ENCODE data around the gene CES5A.
"Not testable (repeated sequence)": the region's sequence is repeated elsewhere in the genome, so short reads cannot be mapped to it uniquely, and the experiment has no call there.

Gene CES5A, protein sequence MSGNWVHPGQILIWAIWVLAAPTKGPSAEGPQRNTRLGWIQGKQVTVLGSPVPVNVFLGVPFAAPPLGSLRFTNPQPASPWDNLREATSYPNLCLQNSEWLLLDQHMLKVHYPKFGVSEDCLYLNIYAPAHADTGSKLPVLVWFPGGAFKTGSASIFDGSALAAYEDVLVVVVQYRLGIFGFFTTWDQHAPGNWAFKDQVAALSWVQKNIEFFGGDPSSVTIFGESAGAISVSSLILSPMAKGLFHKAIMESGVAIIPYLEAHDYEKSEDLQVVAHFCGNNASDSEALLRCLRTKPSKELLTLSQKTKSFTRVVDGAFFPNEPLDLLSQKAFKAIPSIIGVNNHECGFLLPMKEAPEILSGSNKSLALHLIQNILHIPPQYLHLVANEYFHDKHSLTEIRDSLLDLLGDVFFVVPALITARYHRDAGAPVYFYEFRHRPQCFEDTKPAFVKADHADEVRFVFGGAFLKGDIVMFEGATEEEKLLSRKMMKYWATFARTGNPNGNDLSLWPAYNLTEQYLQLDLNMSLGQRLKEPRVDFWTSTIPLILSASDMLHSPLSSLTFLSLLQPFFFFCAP

DNA sequence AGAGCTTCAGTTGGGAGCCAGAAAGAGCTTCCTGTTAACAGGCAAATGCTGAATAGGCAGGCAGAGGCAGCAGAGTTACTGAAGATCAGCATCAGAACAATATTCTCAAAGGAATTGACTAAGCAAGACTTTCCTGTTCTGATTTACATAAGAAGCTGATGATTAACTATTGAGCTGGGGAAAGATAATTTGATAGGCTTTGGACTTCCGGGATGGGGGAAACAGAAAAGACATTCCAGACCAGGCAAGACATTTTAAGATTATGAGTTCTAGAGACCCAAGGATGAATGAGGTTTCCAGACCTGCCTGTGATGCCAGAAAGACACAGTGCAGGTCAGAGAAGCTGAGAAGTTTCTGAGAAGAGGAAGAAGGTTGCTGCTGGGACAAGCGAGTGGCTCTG, at the start of gene CES5A:
Gene CES5A (minus strand): TSS at position 101 of the 400 bp plus-strand sequence. CDS start 152 bp downstream, outside the sequence.
- no peak for DNase-seq

DNA sequence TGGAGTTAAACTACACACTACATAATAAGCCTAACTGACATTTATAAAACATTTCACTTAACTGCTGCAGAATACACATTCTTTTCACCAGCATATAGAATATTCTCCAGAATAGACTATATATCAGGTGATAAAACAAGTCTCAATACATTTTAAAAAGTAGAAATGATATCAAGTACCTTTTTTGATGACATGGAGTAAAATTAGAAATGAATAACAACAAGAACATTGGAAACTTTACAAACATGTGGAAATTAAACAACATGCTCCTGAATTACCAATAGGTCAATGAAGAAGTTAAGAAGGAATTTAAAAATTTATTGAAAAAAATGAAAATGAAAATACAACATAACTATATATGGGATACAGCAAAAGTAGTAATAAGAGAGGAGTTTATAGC, 47.5 kb upstream of the CES5A start:
- no peak for DNase-seq

DNA sequence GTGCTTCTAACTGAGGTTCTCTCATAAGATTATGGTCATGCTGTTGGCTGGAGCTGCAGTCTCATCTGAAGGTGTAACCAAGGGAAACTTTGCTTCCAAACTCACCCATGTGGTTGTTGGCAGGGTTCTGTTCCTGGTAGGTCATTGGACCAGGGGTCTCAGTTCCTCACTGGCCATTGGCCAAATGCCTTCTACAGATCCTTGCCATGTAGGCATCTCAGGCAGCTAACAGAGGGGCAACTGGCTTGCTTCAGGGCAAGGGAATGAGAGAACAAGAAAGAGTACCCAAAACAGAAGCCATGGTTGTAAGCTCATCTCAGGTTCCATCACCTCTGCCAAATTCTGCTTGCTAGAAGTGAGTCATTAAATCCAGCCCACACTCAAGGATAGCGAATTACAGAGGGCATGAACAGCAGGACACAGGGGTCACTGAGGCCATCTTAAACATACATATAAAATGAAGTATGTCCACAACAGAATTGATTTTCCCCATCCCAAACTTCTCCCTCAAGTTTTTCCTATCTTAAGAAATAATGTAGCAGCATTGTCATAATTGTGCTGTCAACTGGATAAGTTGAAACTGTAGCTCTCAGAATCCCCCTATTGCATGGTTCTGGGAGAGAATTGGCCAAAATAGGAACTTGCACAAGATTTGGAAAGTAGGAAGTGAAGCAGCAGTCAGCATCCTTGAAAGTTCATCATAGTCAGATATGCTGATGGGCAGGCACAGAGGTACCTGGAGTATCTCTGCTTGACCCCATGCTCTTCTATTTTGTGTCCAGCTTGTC, 42.4 kb upstream of the CES5A start:
- no peak for DNase-seq

DNA sequence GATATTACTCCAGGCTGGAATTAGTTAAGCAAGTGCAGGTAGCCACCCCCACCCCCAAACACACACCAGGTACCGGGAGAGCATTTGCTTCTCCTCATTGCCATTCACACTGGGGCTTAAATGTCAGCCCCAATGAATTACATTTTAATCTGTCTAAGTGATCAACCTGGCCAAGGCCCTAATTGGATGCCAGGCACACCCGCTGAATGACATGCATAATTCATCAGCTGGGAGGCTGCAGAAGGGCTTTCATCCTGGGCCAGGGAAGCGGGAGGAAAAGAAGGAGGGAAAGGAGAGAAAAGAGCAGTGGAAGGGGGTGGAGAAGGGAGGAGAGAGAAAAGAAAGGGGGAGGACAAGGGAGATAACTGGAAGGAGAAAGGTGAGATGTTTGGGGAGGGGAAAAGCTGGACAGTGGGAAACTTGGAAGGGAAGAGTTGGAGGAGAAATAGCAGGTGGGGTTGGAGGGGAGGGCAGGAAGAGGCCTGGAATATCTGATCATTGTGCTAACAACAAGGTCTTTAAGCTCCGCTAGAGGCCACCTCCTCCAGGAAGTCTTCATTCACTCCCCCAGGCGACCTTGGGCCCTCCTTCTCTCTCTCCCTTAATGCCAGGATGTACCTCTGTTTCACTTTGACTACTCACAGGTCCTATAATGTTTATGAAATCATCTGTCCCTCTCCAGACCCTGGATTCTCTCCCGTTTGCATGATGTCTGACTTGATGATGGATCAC, 40.1 kb upstream of the CES5A start:
- no peak for DNase-seq

DNA sequence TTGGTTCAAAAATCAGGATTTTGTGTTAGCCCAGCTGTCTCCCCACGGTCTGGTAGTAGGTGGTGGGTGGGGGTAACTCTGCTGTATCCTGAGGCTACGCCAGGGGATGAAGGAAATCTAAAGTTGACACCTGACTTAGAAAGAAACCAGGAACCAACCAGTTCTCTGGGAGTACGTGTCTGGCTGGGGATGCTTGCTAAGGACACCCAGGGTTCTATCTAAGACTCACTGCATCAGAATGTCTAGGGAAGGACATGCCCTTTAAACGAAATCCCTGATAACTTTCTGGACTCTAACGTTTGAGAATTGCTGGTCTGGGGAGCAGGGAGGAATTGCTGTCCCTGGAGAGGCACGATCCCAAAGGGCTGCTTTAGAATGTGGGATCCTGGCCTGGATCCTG, 39.2 kb upstream of the CES5A start:
- no peak for DNase-seq

DNA sequence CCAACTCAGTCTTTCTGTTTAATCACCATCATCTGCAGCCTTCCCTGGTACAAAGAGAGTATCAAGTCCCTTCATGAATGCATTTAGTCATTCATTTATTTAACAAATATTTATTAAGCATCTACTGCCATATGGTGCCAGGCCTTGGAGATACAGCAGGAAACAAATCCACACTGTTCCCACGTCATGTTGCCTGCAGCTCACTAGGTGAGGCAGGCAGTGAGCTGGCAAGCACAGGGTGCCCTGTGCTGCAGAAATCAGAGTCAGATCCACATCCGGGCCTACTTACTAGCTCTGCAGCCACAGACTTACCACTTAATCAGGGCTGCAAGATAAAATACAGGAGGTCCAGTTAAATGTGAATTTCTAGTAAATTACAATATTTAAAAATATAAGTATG, 38.5 kb upstream of the CES5A start:
- no peak for DNase-seq

DNA sequence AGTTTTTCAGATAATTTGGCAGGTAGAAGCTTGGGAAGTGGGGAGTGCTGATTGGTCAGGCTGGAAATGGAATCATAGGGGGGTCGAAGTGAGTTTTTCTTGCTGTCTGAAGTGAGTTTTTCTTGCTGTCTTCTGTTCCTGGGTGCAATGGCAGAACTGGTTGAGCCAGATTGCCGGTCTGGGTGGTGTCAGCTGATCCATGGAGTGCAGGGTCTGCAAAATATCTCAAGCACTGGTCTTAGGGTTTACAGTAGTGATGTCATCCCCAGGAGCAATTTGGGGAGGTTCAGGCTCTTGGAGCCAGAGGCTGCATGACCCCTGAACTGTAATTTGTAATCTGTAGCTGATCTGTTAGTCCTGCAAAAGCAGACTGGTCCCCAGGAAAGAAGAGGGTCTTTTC, 37.9 kb upstream of the CES5A start:
- DNase-seq, result not testable (repeated sequence)

DNA sequence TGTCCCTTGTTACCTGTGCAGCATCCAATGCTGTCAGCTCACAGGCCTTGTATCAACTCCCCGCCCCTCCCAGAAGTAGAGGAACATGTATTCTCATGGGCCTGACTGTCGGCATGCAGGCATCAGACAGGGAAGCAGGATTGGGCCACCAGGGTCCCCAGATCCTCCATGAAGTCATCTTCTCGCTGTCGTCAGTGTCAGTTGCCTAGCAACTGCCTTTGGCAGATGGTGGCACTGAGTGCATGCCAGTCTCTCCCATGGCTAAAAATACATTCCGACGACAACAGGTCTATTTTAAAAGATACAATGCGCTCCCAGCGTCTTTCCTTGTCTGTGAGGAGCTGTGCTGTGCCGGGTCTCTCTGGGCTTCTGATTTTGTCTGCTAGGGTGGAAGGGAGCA, 36.8 kb upstream of the CES5A start:
- DNase-seq, result no peak

DNA sequence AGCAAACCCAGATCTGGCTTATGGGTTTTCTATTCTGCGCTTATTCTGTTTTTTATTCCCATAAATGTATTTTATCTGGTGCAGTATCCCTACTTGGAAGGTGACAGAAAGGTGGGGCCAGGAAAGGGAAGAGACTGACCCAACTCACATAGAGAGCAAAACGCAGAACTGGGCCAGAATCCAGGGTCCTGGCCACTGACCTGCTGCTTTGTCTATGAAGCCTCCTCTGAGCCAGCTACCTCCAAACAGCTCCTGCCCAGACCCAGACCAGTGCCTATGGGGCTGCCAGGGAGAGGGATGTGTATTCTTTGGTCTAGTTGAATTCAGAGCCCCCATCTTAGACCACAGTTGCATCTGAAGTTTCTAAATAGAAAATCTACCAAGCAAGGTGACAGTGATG, 36.4 kb upstream of the CES5A start:
- DNase-seq, result no peak

DNA sequence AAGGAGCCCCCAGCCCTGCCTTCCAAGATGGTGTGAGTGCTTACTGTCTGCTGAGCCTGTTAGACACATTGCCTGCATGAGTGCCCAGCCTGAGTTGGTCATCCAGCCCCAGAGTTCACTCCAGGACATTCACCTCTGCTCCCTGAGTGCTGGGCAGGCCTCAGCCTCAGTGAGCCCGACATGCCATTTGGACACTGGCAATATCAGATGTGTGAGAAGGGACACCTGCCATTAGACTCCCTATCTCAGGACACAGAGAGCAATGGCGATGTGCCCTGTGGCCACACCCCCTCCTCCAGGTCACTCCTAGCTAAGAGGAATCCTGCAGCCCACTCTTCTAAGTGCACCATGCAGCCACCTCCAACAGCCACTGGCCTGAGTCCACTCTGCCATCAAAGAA, 34.7 kb upstream of the CES5A start:
- no peak for DNase-seq

DNA sequence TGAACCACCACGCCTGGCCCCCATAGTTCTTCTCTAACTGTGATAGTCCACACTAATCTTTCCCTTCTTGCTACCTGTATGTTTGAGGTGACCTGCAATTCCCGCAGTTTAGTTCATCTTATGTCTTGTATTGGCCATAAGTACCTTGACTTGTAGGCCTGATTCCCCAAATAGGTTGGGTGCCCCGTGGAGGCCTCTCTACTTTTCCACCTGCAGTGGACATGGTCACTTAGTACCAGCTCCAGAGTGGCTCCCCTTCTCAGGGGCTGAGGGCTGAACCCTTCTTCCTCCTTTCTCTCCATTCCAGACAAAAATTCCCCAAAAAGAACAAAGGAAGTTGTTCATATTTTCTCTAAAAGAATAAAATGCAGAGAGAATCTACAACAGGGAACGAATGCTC, 33.5 kb upstream of the CES5A start:
- no peak for DNase-seq

DNA sequence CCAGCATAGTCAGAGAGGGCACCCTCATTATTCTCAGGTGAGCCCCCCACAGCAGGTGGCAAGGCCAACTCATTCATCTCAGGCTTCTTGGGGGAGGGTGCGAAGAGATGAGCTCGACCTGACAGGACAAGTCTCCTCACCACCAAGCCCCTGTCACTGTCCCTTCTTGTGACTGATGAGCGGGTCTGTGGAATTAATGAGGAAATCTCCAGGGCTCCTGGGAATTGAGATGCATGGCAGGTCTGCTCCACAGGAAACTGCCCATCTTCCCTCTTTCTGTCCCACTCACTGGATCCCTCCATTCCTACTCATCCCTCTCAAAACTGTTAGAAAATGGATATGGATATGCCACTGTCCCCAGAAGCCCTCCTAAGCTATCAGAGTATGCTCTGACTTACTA, 32.5 kb upstream of the CES5A start:
- no peak for DNase-seq

DNA sequence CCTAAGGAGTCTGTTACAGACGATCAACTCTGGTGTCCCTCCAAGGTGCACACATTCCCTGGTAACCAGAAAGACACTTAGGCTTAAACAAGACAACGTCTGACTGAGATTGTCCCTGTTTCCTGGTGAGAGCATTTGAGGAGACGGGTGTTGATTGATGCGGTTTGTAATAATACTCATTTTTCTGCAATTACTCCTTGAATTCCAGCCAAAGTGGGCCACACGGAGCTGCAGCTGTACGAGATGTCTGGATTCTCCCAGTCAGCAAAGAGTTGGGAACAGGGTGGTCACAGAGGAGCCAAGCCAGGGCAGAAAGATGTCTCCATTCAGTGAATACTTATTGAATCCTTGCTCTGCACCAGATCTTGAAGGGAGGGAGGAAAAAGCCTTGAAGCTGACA, 30.9 kb upstream of the CES5A start:
- DNase-seq, result no peak

DNA sequence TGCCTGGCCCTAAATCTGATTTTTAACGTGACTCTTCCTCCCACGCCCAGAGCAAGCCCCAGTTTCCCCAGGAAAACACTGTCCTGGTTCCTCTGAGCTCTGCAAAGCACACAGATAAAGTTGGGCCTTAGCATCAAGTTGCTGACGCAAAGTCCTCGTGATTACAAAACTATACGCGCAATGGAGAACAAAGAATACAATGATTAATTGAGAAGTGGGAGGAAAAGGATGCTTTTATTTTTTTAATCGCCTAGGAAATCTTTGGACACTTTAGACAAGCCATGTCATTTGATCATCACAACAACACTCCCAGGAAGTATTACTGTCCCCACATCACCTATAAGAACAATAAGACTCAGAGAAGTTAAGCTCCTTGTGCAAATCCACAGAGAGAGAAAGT, 30.5 kb upstream of the CES5A start:
- no peak for DNase-seq

DNA sequence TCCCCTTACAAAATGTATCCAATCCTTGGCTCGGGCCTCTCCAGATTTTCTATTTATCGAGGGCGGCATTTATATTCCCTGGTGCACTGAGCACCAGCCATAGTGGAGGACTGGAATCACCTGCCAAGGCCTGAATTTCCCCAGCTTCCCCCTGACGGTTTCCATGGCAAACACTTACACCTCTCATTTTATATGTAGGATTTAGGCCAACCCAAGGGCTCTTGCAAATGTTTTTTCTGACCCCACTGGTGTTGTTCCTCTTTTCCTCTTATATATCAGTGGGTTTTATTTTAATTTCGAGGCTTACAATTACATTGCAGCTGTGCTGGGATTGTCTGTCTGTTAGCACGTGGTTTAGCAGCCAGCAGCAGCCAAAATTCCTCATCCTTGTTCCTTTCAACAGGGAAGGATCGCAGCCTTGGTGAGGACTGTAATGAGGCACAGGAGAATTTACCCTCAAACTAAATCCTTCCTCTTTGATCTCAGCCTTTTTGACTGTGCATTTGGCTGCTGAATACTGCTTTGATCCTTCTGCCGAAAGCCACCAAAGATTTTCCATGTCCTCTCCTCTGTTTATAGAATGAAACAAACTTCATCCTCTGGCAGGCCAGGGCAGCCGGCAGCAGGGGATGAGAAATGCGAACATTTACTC, 26.5 kb upstream of the CES5A start:
- DNase-seq, result no peak

DNA sequence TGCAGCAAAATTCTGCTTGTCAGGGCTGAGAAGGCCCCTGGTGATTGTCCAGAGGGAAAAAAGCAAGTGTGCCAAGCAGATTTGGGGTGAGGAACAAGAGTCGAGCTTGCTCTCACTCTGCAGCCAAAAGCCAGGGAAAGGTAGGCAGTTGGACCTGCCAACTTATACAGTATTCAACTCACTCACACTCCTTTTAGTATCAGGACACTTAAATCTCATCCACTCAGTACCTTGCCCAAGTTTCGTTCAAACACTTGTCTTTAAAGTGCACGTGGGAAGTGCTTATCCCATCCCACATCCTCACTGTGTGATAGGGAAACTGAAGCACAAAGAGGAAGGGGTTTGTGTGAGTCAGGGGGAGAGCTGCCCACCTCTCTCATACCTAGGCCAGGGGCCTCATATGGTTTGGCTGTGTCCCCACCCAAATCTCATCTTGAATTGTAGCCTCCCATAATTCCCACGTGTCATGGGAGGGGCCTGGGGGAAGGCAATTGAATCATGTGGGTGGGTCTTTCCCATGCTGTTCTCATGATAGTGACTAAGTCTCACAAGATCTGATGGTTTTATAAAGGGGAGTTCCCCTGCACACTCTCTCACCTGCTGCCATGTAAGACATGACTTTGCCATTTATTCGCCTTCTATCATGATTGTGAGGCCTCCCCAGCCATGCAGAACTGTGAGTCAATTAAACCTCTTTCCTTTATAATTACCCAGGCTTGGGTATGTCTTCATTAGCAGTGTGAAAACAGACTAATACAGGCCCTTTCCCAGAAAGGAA, 25.6 kb upstream of the CES5A start:
- no peak for DNase-seq

DNA sequence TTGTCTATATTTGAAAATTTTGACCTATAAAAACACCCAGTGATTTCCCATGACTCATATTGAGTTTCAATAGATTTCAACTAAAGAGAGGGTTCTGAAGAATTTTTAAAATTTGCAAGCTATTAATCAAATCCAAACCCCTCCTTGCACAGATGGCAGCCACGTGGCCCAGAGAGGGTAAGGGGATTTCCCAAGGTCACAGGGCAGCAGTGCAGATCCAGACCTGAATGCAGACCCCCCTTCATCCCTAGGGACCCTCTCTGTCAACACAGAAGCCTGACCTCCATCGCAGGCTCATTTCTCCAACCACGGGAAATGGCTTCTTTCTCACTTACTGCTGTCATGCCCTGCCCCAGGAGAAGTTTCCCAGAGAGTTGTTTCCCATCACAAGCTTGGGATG, 24.7 kb upstream of the CES5A start:
- DNase-seq, result no peak

DNA sequence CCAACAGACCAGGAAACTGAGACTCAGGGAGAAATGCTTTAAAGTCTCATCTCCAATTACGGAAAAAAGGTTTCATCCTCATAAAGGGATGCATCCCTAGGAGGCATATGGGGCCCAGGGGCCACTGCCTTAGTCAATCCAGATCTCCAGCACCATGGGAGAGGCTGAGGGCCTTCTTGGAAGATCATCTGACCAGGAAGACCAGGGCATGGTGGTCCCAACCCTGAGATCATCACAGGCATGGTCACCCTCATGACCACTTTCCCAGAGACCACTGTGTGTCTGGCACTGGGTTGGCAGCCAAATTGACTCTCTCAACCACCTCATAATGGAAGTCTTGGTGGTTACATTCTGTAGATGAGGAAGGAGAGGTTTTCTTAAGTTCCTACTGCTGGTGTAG, 23.4 kb upstream of the CES5A start:
- DNase-seq, result no peak

DNA sequence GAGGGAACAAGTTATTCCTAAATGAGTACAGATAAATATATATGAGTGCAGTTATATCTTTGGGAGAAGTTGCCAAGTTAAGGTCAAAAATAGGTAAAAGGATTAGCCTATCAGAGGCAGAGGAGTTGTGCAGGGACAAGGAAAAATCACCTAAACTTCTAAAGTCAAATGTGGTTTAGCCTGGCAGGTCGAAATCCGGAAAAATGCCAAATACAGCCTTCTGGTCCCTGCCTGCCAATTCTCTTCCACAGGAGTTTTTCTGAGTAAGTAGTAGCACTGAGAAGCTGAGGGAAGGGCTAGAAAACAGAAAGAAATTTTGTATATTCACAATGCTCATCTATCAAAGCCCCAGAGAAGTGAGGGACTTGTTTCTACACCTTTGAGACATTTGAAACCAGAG, 17.6 kb upstream of the CES5A start:
- no peak for DNase-seq

DNA sequence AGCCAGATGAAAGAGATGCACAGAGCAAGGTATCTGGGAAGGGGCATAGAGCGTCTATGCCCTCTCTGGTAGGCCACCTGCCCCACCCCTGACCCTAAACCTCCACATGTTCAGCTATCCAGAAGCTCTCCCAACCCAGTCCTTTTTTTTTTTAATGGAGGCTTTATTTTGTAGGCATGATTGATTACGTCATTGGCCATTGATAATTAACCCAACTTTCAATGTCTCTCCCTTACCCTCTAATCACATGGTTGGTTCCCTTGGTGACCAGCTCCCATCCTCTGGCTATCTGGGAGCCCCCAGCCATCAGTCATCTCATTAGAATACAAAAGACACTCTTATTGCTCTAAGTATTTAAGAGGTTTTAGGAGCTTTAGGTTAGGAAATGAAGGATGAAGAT, 14.3 kb upstream of the CES5A start:
- DNase-seq, result no peak

DNA sequence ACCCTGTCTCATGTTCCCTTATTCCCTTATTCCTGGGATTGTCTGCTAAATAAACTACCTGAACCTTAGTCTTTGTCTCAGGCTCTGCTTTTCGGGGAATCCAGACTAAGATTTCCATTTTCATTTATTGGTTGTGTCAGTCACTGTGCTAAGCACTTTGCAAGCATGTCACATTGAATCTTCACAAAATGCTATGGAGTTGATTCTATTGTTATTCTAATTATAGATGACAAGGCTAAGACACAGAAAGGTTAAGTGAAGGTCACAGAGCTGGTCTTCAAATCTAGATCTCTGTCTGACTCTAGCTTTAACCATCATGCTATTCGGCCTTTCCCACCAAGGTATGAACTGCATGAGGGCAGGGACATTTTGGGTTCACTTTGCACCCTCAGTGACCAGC, 13.4 kb upstream of the CES5A start:
- DNase-seq, result no peak

DNA sequence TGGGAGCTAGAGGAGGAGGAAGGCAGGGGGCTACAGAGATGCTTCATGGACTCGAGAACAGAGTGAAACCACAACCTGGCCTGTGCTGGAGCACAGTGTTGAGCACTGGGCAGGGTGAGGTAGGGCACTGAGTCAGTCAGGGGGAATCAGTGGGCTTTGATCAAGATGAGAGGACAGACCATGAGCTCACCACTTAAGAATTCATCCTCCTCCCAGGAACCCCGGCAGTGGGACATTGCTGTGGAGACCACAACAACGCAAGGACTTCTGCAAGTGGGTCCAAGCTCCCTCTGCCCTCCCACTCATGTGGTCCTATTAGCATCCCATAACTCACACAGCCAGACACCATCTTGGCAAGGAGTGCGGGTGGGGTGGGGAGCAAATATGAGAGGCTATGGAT, 1.7 kb upstream of the CES5A start:
- DNase-seq, result no peak
